Neural cell (in vitro differentiated cells): ENCODE measurements around the gene SIL1.

Experiments
- CTCF ChIP-seq: fragments of 450-650 bp; IDR thresholded peaks from 2 replicates; pipeline ENCODE4 v1.5.1; 2014; ENCODE audit warnings: antibody characterized with exemption, mild to moderate bottlenecking, moderate library complexity; ENCODE audit not compliant: poor library complexity, severe bottlenecking
- EP300 ChIP-seq: fragments of 450-650 bp; conservative IDR thresholded peaks from 2 replicates; pipeline ENCODE4 v1.6.1; 2014; ENCODE audit warnings: antibody characterized with exemption, mild to moderate bottlenecking, moderate library complexity; ENCODE audit not compliant: poor library complexity, severe bottlenecking
- EZH2 ChIP-seq: fragments of 200-600, 300-800 bp; shearing (Covaris generic), sonication (generic); IDR thresholded peaks from 2 replicates; pipeline ENCODE4 v1.6.1; 2014; ENCODE audit warnings: antibody characterized with exemption, low read length, borderline replicate concordance, mild to moderate bottlenecking; ENCODE audit not compliant: insufficient read depth, poor library complexity, severe bottlenecking
- POLR2AphosphoS5 ChIP-seq: IDR thresholded peaks from 2 replicates; pipeline ENCODE4 v1.6.1; 2012
- RAD21 ChIP-seq: fragments of 450-650 bp; conservative IDR thresholded peaks from 2 replicates; pipeline ENCODE4 v1.6.1; 2014; ENCODE audit warnings: antibody characterized with exemption, mild to moderate bottlenecking, moderate library complexity
- REST ChIP-seq: IDR thresholded peaks from 2 replicates; pipeline ENCODE4 v1.6.1; 2012; ENCODE audit warnings: borderline replicate concordance
- SMC3 ChIP-seq: fragments of 450-650 bp; conservative IDR thresholded peaks from 2 replicates; pipeline ENCODE4 v1.6.1; 2014; ENCODE audit warnings: antibody characterized with exemption, mild to moderate bottlenecking, moderate library complexity; ENCODE audit not compliant: poor library complexity
- TAF1 ChIP-seq: IDR thresholded peaks from 2 replicates; pipeline ENCODE4 v1.6.1; 2012; ENCODE audit warnings: low read depth

GRCh38 chr5:138980441-138980840, 217.7 kb downstream of the SIL1 start:
- no peak for TF ChIP-seq POLR2AphosphoS5
- TF ChIP-seq CTCF, result no peak
- TF ChIP-seq REST, result no peak
- TF ChIP-seq EP300, result no peak
- TF ChIP-seq EZH2, result no peak
- no peak for TF ChIP-seq TAF1
- no peak for TF ChIP-seq SMC3
- TF ChIP-seq RAD21, result no peak
